T-helper 1 cell (primary cell): ENCODE data around the gene RTP5.
"Not testable (repeated sequence)": the region's sequence is repeated elsewhere in the genome, so short reads cannot be mapped to it uniquely, and the experiment has no call there.

Experiments used
- DNase-seq, 5 donors: peaks; one replicate each; pipeline ENCODE4 v3.0.0-alpha.2; 2012 to 2020

RTP5 gene

GRCh38 chr2:241871538-241872312 is 2.2 kb downstream of the RTP5 start:
- DNase-seq = no peak

DNA sequence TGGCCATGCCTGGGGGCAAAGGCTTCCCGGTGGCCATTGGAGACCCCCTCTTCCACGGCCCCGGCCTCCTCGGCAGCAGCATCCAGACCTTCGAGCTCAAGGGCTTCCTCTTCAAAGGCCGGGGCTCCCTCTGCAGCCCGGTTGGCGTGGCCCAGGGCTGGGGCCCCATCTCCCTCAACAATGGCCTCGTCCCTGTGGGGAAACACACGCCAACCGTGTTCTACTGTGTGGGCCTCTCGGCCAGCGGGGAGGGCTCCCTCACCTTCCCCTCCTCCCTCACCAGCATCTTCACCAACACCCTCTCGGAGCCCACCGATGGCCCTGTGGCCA is 2.7 kb downstream of the RTP5 start:
- DNase-seq = no peak

DNA sequence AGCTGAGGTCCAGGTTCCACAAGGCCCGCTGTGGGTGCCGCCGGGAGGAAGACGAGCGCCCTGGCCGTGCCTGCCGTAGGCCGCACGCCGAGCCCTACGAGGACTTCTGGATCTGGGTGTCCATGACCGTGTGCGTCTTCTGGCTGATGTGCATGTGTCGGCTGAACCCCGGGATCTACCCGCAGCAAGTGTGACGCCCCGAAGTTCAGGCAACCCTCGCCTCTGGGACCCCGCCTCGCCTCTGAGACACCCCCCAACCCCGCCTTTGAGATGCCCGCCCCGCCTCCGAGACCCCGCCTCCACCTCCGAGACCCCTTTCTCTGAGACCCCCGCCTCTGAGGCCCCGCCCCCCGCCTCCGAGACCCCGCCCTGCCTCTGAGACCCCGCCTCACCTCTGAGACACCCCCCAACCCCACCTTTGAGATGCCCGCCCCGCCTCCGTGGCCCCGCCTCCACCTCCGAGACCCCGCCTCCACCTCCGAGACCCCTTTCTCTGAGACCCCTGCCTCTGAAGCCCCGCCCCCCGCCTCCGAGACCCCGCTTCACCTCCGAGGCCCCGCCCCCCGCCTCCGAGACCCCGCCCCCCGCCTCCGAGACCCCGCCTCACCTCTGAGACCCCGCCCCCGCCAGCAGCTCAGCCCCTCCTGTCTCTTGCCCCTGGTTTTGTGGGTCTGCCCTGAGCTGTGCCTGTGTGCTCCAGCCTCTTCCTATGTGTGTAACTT is 3.7 kb downstream of the RTP5 start:
- DNase-seq = no peak

GRCh38 chr2:241873803-241874110 is 4.2 kb downstream of the RTP5 start:
- DNase-seq = no peak

- DNase-seq = no peak
Observed at GRCh38 chr2:241874277-241874925, 4.9 kb downstream of the RTP5 start.

DNA sequence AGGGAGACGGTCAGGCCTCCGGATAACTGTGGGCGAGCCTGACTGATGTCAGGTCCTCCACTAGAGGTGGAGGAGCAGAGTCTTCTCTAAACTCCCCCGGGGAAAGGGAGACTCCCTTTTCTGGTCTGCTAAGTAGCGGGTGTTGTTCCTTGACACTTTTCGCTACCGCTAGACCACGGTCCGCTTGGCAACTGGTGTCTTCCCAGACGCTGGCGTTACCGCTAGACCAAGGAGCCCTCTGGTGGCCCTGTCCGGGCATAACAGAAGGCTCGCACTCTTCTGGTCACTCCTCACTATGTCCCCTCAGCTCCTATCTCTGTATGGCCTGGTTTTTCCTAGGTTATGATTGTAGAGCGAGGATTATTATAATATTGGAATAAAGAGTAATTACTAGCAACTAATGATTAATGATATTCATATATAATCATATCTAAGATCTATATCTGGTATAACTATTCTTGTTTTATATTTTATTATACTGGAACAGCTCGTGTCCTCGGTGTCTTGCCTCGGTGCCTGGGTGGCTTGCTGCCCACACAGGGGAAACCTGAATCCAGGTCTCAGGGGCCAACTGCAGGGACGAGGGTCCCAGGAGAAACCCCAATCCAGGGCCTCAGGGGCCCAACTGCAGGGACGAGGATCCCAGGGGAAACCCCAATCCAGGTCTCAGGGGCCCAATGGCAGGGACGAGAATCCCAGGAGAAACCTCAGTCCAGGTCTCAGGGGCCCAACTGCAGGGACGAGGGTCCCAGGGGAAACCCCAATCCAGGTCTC is 6.4 kb downstream of the RTP5 start:
- not testable (repeated sequence) for DNase-seq

GRCh38 chr2:241876528-241877196 is 7.1 kb downstream of the RTP5 start:
- DNase-seq = no peak

DNA sequence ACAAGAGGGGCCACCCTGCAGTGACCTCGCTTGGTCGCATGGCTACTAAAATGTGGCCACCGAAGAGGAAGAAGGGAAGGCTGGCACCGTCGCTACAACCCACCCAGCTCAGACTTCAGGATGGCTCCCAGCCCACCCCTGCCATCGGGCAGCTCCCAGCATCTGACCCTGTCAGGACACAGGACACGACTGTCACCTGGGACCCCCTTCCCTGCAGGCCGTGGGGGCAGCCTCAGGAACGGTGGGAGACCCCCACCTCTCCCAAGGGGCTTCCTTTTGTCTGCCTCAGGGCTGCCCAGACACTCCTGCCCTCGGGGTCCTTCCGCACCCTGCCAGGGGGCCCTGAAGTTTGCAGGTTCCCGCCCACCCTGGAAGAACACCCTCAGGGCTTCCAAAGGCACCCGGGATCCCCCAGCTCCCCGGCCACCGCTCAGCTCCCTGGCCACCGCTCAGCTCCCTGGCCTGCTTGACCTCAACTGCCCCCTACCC is 7.7 kb downstream of the RTP5 start:
- no peak for DNase-seq

GRCh38 chr2:241877989-241878970 is 8.8 kb downstream of the RTP5 start:
- DNase-seq = peak; percentile 61 to 76 (median 67)

GRCh38 chr2:241879326-241879725 is 9.8 kb downstream of the RTP5 start:
- DNase-seq = no peak

GRCh38 chr2:241880311-241881073 is 11.0 kb downstream of the RTP5 start:
- DNase-seq = no peak

DNA sequence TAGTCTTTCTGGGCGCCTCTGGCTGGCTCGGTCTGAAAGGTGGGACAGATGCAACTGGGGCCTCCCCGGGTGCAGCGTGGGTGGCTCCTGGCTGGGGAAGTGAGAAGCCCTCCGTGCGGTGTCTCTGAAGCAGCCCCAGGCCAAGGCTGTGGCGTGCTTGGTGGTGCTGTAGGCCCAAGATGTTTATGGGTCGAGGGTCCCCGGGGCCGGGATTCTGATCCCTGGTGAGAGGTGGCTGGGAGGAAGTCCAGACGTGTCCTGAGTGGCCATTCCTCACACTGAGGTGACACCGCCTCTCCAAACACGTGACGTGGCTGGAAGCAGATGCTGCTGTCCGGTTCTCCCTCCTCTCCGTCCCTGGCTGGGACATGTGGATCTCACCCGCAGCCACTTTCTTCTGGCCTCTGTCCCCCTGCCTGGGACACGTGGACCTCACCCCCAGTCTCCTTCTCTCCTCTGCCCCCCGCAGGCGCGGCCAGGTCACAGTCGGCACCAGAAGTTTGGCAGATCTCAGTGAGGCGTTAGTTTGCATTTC is 12.6 kb downstream of the RTP5 start:
- DNase-seq = no peak

- no peak for DNase-seq
Observed at GRCh38 chr2:241884951-241885290, 15.4 kb downstream of the RTP5 start.

- no peak for DNase-seq
Observed at GRCh38 chr2:241885291-241885945, 15.9 kb downstream of the RTP5 start.

GRCh38 chr2:241885946-241886643 is 16.6 kb downstream of the RTP5 start:
- no peak for DNase-seq

- DNase-seq = no peak
Observed at GRCh38 chr2:241886840-241887447, 17.4 kb downstream of the RTP5 start.

DNA sequence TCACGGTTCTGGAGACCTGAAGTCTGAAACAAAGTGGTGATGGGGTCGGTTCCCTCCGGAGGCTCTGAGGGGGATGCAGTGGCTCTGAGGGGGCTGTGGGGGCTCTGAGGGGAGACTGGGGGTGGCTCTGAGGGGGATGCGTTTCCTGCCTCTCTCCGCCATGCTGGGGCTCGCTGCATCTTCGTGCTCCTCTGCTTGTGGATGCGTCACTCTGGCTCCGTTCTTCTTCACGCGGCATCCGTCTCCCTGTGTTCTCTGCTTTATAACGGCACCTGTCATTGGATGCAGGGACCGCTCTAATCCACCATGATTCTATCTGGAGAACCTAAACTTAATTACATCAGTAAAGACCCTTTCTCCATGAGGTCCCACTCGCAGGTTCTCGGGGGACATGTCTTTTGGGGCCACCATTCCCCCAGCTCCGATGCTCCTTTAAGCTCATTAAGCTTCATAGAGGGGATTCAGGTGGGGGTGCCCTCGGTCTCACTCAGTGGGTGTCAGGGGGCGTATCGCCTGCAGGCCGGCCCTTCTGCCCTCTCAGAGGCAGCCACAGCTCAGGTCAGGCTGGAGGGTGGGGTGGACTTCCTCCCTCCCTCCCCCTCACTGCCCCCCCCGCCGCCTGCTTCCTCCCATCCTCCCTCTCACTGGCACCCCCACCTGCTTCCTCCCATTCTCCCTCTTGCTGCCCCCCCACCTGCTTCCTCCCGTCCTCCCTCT is 18.4 kb downstream of the RTP5 start:
- no peak for DNase-seq

DNA sequence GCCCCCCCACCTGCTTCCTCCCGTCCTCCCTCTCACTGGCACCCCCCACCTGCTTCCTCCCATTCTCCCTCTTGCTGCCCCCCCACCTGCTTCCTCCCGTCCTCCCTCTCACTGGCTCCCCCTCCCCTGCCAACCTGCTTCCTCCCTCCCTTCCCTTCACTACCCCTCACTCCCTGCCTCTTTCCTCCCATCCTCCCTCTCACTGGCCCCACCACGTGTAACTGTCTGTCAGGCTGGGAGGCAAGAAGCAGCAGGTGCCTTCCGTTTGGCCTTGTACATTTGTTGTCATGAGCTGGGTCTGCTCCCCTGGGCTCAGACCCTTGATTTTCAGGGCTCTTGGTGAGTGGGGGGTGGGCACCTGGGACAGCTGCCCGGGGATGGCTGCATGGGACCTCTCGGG is 19.1 kb downstream of the RTP5 start:
- no peak for DNase-seq
